HCT116 (cell line): ENCODE results near the gene ITPK1.

Source experiments
- EZH2 ChIP-seq: fragments of 200-600 bp; sonication (generic); IDR thresholded peaks from 2 replicates; pipeline ENCODE4 v1.6.1; 2017; ENCODE audit warnings: antibody characterized with exemption, mixed run types
- TF ChIP-seq, protein P1 (sequence below), 3 experiments: fragments of 200-600 bp in 1 of 3; sonication (generic) in 1 of 3; IDR thresholded peaks in 2 of 3; conservative IDR thresholded peaks in 1 of 3; 2 replicates each; pipeline ENCODE4 v1.5.1; 2012 to 2017; ENCODE audit warnings: low read depth in 2 of 3, low read length in 2 of 3, antibody characterized with exemption in 1 of 3, borderline replicate concordance in 1 of 3, control low read depth in 1 of 3, mild to moderate bottlenecking in 1 of 3, mixed read lengths in 1 of 3, mixed run types in 1 of 3, moderate library complexity in 1 of 3; ENCODE audit not compliant: insufficient read depth in 1 of 3

DNA sequence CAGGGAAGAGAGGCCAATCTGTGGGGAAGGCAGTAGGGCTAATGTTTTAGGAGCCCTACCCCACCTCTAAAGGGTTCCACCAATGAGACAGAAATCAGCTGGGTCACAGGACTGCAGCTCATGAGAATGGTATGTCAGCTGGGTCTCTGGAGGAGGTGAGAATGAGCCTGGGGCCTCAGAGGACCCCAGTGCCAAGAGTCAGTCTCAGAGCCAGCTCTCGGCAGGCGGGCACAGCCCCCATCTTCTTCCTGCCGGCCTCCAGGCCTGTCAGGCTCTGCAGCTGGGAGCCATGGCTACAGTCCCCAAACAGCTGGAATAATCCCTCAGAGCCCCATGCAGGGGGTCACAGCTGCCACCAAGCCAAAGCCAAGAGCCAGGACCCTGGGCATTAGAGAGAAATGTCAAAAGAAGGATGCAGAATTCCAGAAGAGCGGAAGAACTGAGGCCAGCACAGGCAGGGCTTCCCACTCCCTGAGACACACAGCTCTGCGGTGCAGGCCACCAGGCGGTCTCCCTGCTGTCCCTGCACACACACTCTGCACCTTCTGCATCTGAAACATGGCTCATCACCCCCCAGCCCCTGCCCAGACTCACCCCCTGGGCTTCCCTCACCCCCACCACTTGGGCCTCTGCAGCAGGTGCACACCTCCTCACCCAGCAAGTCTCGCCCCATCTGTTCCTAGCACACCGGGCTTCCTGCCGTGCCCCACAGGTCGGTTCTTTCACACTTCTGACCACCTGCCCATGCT, 26.0 kb downstream of the ITPK1 start:
- no peak for TF ChIP-seq EZH2
- TF ChIP-seq, protein P1, sequence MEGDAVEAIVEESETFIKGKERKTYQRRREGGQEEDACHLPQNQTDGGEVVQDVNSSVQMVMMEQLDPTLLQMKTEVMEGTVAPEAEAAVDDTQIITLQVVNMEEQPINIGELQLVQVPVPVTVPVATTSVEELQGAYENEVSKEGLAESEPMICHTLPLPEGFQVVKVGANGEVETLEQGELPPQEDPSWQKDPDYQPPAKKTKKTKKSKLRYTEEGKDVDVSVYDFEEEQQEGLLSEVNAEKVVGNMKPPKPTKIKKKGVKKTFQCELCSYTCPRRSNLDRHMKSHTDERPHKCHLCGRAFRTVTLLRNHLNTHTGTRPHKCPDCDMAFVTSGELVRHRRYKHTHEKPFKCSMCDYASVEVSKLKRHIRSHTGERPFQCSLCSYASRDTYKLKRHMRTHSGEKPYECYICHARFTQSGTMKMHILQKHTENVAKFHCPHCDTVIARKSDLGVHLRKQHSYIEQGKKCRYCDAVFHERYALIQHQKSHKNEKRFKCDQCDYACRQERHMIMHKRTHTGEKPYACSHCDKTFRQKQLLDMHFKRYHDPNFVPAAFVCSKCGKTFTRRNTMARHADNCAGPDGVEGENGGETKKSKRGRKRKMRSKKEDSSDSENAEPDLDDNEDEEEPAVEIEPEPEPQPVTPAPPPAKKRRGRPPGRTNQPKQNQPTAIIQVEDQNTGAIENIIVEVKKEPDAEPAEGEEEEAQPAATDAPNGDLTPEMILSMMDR (IDR thresholded peaks at IDR 0.05 in 2 of 3, conservative IDR thresholded peaks at IDR 0.05 in 1 of 3; ENCODE audit: borderline replicate concordance in 1 of 3, insufficient read depth in 1 of 3, low read depth in 2 of 3, low read length in 2 of 3) = no peak
